ENCODE measurements around the gene GUK1. TPM values are rescaled to one million over a fixed set of nuclear protein-coding genes. Genes with fewer than 3 reads are reported as not detected.

Gene GUK1
- total and polyA plus RNA-seq, 2 experiments from 2014 or later: 87.5 to 121 TPM

DNA sequence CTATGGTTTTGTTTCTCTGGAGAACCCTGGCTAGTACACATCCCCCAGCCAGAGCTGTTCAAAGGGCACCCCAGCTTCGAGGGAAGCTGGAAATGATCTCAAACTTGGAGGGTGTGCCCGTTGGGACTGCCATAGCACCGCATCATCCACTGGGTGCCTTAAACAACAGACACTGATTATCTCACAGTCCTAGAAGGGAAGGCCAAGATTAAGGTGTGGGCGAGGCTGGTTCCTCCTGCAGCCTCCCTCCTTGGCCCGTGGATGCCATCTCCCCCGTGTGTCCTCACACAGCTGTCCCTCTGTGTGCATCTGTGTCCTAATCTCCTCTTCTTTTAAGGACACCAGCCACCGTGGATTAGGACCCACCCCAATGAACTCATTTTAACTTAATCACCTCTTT is 21.3 kb downstream of the GUK1 start:
- Mint-ChIP-seq H3K9me3 (no peaks in the 10 kb centered on the region), H3K27me3 (ENCODE audit: insufficient read depth, low read depth, poor library complexity) (peaks cover 25% of the 10 kb centered on the region), H3K27ac (no peak overlapping the region), H3K36me3 (ENCODE audit: low read depth) (no peaks in the 10 kb centered on the region), H3K4me3 (no peak overlapping the region), H3K4me1 (peaks cover 7% of the 10 kb centered on the region; the same call in 1 of the 3 replicates)
- Histone ChIP-seq H2AFZ (no peak overlapping the region), H4K20me1 (replicated peaks; ENCODE audit: insufficient read depth) (no peaks in the 10 kb centered on the region; the same call in 1 of the 2 replicates), H3K4me1 (ENCODE audit: insufficient read depth) (peaks cover 8% of the 10 kb centered on the region; the same call in 1 of the 2 replicates), H3K9me2 (ENCODE audit: insufficient read depth) (no peaks in the 10 kb centered on the region), H3K79me2 (replicated peaks; ENCODE audit: insufficient read depth) (no peaks in the 10 kb centered on the region), H3F3A (replicated peaks; ENCODE audit: low read depth) (no peaks in the 10 kb centered on the region), H3K4me3 (no peak overlapping the region), H3K27ac (ENCODE audit: low read depth) (no peak overlapping the region), H3K4me2 (no peak overlapping the region), H3K27me3 (ENCODE audit: insufficient read depth) (peaks cover 28% of the 10 kb centered on the region), H3K36me3 (ENCODE audit: insufficient read depth) (no peaks in the 10 kb centered on the region)
- ATAC-seq (no peak), DNase-seq (ENCODE audit: low spot score) (no peak)
- TF ChIP-seq ETS1 (IDR thresholded peaks at IDR 0.05) (no peak), EZH2phosphoT487 (IDR thresholded peaks at IDR 0.05; ENCODE audit: unreplicated experiment) (no peak), JUNB (IDR thresholded peaks at IDR 0.05; ENCODE audit: unreplicated experiment) (no peak), CREB1 (CRISPR knock-in tag; IDR thresholded peaks at IDR 0.05; ENCODE audit: low read depth) (no peak)
- TF ChIP-seq, protein P1, sequence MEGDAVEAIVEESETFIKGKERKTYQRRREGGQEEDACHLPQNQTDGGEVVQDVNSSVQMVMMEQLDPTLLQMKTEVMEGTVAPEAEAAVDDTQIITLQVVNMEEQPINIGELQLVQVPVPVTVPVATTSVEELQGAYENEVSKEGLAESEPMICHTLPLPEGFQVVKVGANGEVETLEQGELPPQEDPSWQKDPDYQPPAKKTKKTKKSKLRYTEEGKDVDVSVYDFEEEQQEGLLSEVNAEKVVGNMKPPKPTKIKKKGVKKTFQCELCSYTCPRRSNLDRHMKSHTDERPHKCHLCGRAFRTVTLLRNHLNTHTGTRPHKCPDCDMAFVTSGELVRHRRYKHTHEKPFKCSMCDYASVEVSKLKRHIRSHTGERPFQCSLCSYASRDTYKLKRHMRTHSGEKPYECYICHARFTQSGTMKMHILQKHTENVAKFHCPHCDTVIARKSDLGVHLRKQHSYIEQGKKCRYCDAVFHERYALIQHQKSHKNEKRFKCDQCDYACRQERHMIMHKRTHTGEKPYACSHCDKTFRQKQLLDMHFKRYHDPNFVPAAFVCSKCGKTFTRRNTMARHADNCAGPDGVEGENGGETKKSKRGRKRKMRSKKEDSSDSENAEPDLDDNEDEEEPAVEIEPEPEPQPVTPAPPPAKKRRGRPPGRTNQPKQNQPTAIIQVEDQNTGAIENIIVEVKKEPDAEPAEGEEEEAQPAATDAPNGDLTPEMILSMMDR (conservative IDR thresholded peaks at IDR 0.05; ENCODE audit: low read depth in 2 of 2): no peak

DNA sequence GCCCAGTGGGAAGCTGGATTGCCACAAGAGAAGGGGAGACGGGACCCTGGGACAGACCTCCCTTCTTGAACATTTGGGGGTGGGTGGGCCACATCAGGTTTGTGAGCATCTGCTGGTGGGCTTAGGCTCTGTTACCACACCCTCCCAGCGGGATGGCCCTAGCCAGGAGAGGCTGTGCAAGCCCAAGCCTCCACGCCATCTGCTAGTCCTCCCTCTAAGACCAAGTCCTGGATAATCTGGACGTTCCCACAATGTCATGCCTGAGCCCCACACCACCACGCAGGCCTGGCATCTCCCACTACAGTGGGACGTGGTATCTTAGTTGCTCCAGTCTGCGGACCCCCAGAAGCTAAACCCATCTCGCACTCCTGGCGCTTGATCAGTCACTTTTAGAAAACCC is 21.8 kb downstream of the GUK1 start:
- H3F3A ChIP-seq (replicated peaks; ENCODE audit: low read depth): 0 out of 2 replicates have a peak, but pooled peaks cover 2% of the 10 kb centered on the region
- H3K27me3 ChIP-seq (ENCODE audit: insufficient read depth): peaks cover 24% of the 10 kb centered on the region
- peaks cover 8% of the 10 kb centered on the region; the same call in 1 of the 2 replicates for H3K4me1 ChIP-seq (ENCODE audit: insufficient read depth)
- Mint-ChIP-seq H3K36me3 (ENCODE audit: low read depth) (no peaks in the 10 kb centered on the region; the same call in 2 of the 3 replicates), H3K27me3 (ENCODE audit: insufficient read depth, low read depth, poor library complexity) (peaks cover 24% of the 10 kb centered on the region), H3K9me3 (no peaks in the 10 kb centered on the region), H3K27ac (no peak overlapping the region), H3K4me3 (no peak overlapping the region), H3K4me1 (peaks cover 9% of the 10 kb centered on the region; the same call in 2 of the 3 replicates)
- H2AFZ ChIP-seq: no peak overlapping the region
- H3K79me2 ChIP-seq (replicated peaks; ENCODE audit: insufficient read depth): peaks cover 3% of the 10 kb centered on the region
- H3K4me2 ChIP-seq: peak overlapping the region; percentile 60; the same call in 1 of the 2 replicates
- no peak overlapping the region for H3K4me3 ChIP-seq
- no peaks in the 10 kb centered on the region for H3K36me3 ChIP-seq (ENCODE audit: insufficient read depth)
- no peak for DNase-seq (ENCODE audit: low spot score)
- no peak for ATAC-seq
- H3K27ac ChIP-seq (ENCODE audit: low read depth): no peak overlapping the region
- no peaks in the 10 kb centered on the region; the same call in 1 of the 2 replicates for H4K20me1 ChIP-seq (replicated peaks; ENCODE audit: insufficient read depth)
- no peaks in the 10 kb centered on the region for H3K9me2 ChIP-seq (ENCODE audit: insufficient read depth)
- TF ChIP-seq POLR2AphosphoS5 (IDR thresholded peaks at IDR 0.05; ENCODE audit: low read depth) (no peak), STAT1 (IDR thresholded peaks at IDR 0.05; ENCODE audit: unreplicated experiment) (no peak), ZNF114 (CRISPR knock-in tag; IDR thresholded peaks at IDR 0.05) (no peak), CREB1 (CRISPR knock-in tag; IDR thresholded peaks at IDR 0.05; ENCODE audit: low read depth) (no peak), REST (IDR thresholded peaks at IDR 0.05; ENCODE audit: unreplicated experiment) (no peak), ETS1 (IDR thresholded peaks at IDR 0.05) (no peak), NANOG (IDR thresholded peaks at IDR 0.05; ENCODE audit: borderline replicate concordance) (no peak), JUNB (IDR thresholded peaks at IDR 0.05; ENCODE audit: unreplicated experiment) (no peak), ZNF331 (CRISPR knock-in tag; IDR thresholded peaks at IDR 0.05; ENCODE audit: low read depth) (no peak), EZH2phosphoT487 (IDR thresholded peaks at IDR 0.05; ENCODE audit: unreplicated experiment) (no peak)

Measured in GM23338 (cell line).